ENCODE data around the gene ANKRD62.
A peak's percentile ranks its signal among the peaks of the same experiment; 100 is the strongest.
"Not testable (repeated sequence)": the region's sequence is repeated elsewhere in the genome, so short reads cannot be mapped to it uniquely, and the experiment has no call there.

ANKRD62 gene

GRCh38 chr18:12119358-12119757 is 25.7 kb downstream of the ANKRD62 start:
- H3K4me1 ChIP-seq (ENCODE audit: control insufficient read depth in 1 of 2, insufficient read depth in 2 of 2, low read length in 2 of 2) = no peaks in the 10 kb centered on the region
- no peaks in the 10 kb centered on the region for H3K79me1 ChIP-seq (ENCODE audit: low read length)
- H3K4me2 ChIP-seq (ENCODE audit: low read length) = no peak overlapping the region
- H3K9ac ChIP-seq (ENCODE audit: low read length) = no peak overlapping the region
- H3K23ac ChIP-seq (ENCODE audit: low read length) = no peak overlapping the region
- no peaks in the 10 kb centered on the region for H3K27me3 ChIP-seq (ENCODE audit: insufficient read depth, low read length)
- H3K36me3 ChIP-seq (ENCODE audit: control insufficient read depth in 1 of 2, insufficient read depth in 2 of 2, low read length in 2 of 2) = no peaks in the 10 kb centered on the region
- H3K4ac ChIP-seq (ENCODE audit: low read depth, low read length) = no peak overlapping the region
- no peak overlapping the region for H2AFZ ChIP-seq (ENCODE audit: insufficient read depth, low read length, poor library complexity)
- H2BK120ac ChIP-seq (ENCODE audit: insufficient read depth, low read length, poor library complexity) = no peak overlapping the region
- H4K8ac ChIP-seq (ENCODE audit: low read depth, low read length) = no peak overlapping the region
- H4K12ac ChIP-seq (ENCODE audit: low read depth, low read length) = no peak overlapping the region
- no peaks in the 10 kb centered on the region for H3K9me3 ChIP-seq (ENCODE audit: insufficient read depth, low read depth, low read length)
- no peak overlapping the region for H2BK12ac ChIP-seq (ENCODE audit: low read length)
- no peak overlapping the region for H2AK5ac ChIP-seq (ENCODE audit: low read length)
- H2BK5ac ChIP-seq (ENCODE audit: low read depth, low read length, poor library complexity) = no peak overlapping the region
- no peak for DNase-seq
- H3K18ac ChIP-seq (ENCODE audit: low read length) = no peak overlapping the region
- H3K27ac ChIP-seq (ENCODE audit: low read depth, low read length) = no peak overlapping the region
- WGBS (ENCODE audit: extremely low coverage, insufficient coverage, insufficient read length) = no CpG with 5 or more reads among the region's 2 CpGs
- H3K79me2 ChIP-seq (ENCODE audit: control insufficient read depth, insufficient read depth, low read length, poor library complexity) = no peaks in the 10 kb centered on the region
- no peak overlapping the region for H4K91ac ChIP-seq (ENCODE audit: low read depth, low read length)
- no peak overlapping the region for H3K14ac ChIP-seq (ENCODE audit: low read length)
- no peak overlapping the region for H3K4me3 ChIP-seq (ENCODE audit: low read depth, low read length)

- Histone ChIP-seq H3K4me2 (ENCODE audit: low read length) (no peak overlapping the region), H3K23ac (ENCODE audit: low read length) (no peak overlapping the region), H2BK120ac (ENCODE audit: insufficient read depth, low read length, poor library complexity) (no peak overlapping the region), H3K27ac (ENCODE audit: low read depth, low read length) (no peak overlapping the region), H4K12ac (ENCODE audit: low read depth, low read length) (no peak overlapping the region), H3K4ac (ENCODE audit: low read depth, low read length) (no peak overlapping the region), H3K4me3 (ENCODE audit: low read depth, low read length) (no peak overlapping the region), H3K79me2 (ENCODE audit: control insufficient read depth, insufficient read depth, low read length, poor library complexity) (no peaks in the 10 kb centered on the region), H2BK5ac (ENCODE audit: low read depth, low read length, poor library complexity) (no peak overlapping the region), H3K4me1 (ENCODE audit: control insufficient read depth in 1 of 2, insufficient read depth in 2 of 2, low read length in 2 of 2) (no peaks in the 10 kb centered on the region), H3K36me3 (ENCODE audit: control insufficient read depth in 1 of 2, insufficient read depth in 2 of 2, low read length in 2 of 2) (no peaks in the 10 kb centered on the region), H3K79me1 (ENCODE audit: low read length) (no peaks in the 10 kb centered on the region), H4K8ac (ENCODE audit: low read depth, low read length) (no peak overlapping the region), H3K14ac (ENCODE audit: low read length) (no peak overlapping the region), H4K91ac (ENCODE audit: low read depth, low read length) (no peak overlapping the region), H2AFZ (ENCODE audit: insufficient read depth, low read length, poor library complexity) (no peak overlapping the region), H3K9ac (ENCODE audit: low read length) (no peak overlapping the region), H2AK5ac (ENCODE audit: low read length) (no peak overlapping the region), H3K18ac (ENCODE audit: low read length) (no peak overlapping the region), H3K9me3 (ENCODE audit: insufficient read depth, low read depth, low read length) (no peaks in the 10 kb centered on the region), H3K27me3 (ENCODE audit: insufficient read depth, low read length) (no peaks in the 10 kb centered on the region), H2BK12ac (ENCODE audit: low read length) (no peak overlapping the region)
- WGBS (ENCODE audit: extremely low coverage, insufficient coverage, insufficient read length) = no CpG with 5 or more reads among the region's 15 CpGs
- DNase-seq = peak in 1 of 2 donors; percentile 28
Observed at GRCh38 chr18:12121175-12122042, 27.8 kb downstream of the ANKRD62 start.

GRCh38 chr18:12122043-12122389 is 28.4 kb downstream of the ANKRD62 start:
- not testable (repeated sequence) for H4K8ac ChIP-seq (ENCODE audit: low read depth, low read length); H2BK5ac ChIP-seq (ENCODE audit: low read depth, low read length, poor library complexity); H4K91ac ChIP-seq (ENCODE audit: low read depth, low read length); H3K23ac ChIP-seq (ENCODE audit: low read length); H3K9me3 ChIP-seq (ENCODE audit: insufficient read depth, low read depth, low read length); H2BK12ac ChIP-seq (ENCODE audit: low read length); H3K4me1 ChIP-seq (ENCODE audit: control insufficient read depth in 1 of 2, insufficient read depth in 2 of 2, low read length in 2 of 2); H3K4me3 ChIP-seq (ENCODE audit: low read depth, low read length); H3K9ac ChIP-seq (ENCODE audit: low read length); H3K4ac ChIP-seq (ENCODE audit: low read depth, low read length); H3K27me3 ChIP-seq (ENCODE audit: insufficient read depth, low read length); H3K4me2 ChIP-seq (ENCODE audit: low read length); H2AK5ac ChIP-seq (ENCODE audit: low read length); H3K36me3 ChIP-seq (ENCODE audit: control insufficient read depth in 1 of 2, insufficient read depth in 2 of 2, low read length in 2 of 2); H4K12ac ChIP-seq (ENCODE audit: low read depth, low read length); H3K27ac ChIP-seq (ENCODE audit: low read depth, low read length); H3K79me2 ChIP-seq (ENCODE audit: control insufficient read depth, insufficient read depth, low read length, poor library complexity); H2AFZ ChIP-seq (ENCODE audit: insufficient read depth, low read length, poor library complexity); H3K14ac ChIP-seq (ENCODE audit: low read length); H3K18ac ChIP-seq (ENCODE audit: low read length); DNase-seq; H3K79me1 ChIP-seq (ENCODE audit: low read length); H2BK120ac ChIP-seq (ENCODE audit: insufficient read depth, low read length, poor library complexity)
- WGBS (ENCODE audit: extremely low coverage, insufficient coverage, insufficient read length) = no CpG with 5 or more reads among the region's 3 CpGs

- not testable (repeated sequence) for H2AK5ac ChIP-seq (ENCODE audit: low read length); H3K27me3 ChIP-seq (ENCODE audit: insufficient read depth, low read length); H3K36me3 ChIP-seq (ENCODE audit: control insufficient read depth in 1 of 2, insufficient read depth in 2 of 2, low read length in 2 of 2); H3K9me3 ChIP-seq (ENCODE audit: insufficient read depth, low read depth, low read length); H3K18ac ChIP-seq (ENCODE audit: low read length); H3K23ac ChIP-seq (ENCODE audit: low read length); H3K4me1 ChIP-seq (ENCODE audit: control insufficient read depth in 1 of 2, insufficient read depth in 2 of 2, low read length in 2 of 2); H3K14ac ChIP-seq (ENCODE audit: low read length); H3K27ac ChIP-seq (ENCODE audit: low read depth, low read length); H3K79me1 ChIP-seq (ENCODE audit: low read length); H3K4ac ChIP-seq (ENCODE audit: low read depth, low read length); H2BK12ac ChIP-seq (ENCODE audit: low read length); H2BK120ac ChIP-seq (ENCODE audit: insufficient read depth, low read length, poor library complexity); H3K4me2 ChIP-seq (ENCODE audit: low read length); H2AFZ ChIP-seq (ENCODE audit: insufficient read depth, low read length, poor library complexity); H3K79me2 ChIP-seq (ENCODE audit: control insufficient read depth, insufficient read depth, low read length, poor library complexity); H3K4me3 ChIP-seq (ENCODE audit: low read depth, low read length); DNase-seq; H2BK5ac ChIP-seq (ENCODE audit: low read depth, low read length, poor library complexity); H4K8ac ChIP-seq (ENCODE audit: low read depth, low read length); H4K91ac ChIP-seq (ENCODE audit: low read depth, low read length); H3K9ac ChIP-seq (ENCODE audit: low read length); H4K12ac ChIP-seq (ENCODE audit: low read depth, low read length)
- no CpG with 5 or more reads among the region's 4 CpGs for WGBS (ENCODE audit: extremely low coverage, insufficient coverage, insufficient read length)
Observed at GRCh38 chr18:12127647-12128046, 34.0 kb downstream of the ANKRD62 start.

All from trophoblast cell (in vitro differentiated cells and primary cell).